A549 (cell line): ENCODE measurements around the gene UFM1. TPM values are rescaled to one million over a fixed set of nuclear protein-coding genes. Genes with fewer than 3 reads are reported as not detected.
"Not testable (repeated sequence)": the region's sequence is repeated elsewhere in the genome, so short reads cannot be mapped to it uniquely, and the experiment has no call there.

Experiments
- ATAC-seq, 2 experiments: fragments of 200-7000 bp in 1 of 2; fragments of >200 bp in 1 of 2; cut with Nextera tagmentation in 1 of 2; cut with Tn5 transposase in 1 of 2; 3 replicates each; pipeline versions ENCODE4 v1.8.0 to v1.9.1; 2018 to 2020; ENCODE audit warnings: mild to moderate bottlenecking in 1 of 2, moderate library complexity in 1 of 2
- CTCF ChIA-PET: fragments of 300-600 bp; sonication (Branson Sonifier 250); formaldehyde crosslinking; extraction: SDS; loops from one replicate; lab custom pipeline; 2021; ENCODE audit warnings: antibody characterized with exemption, inconsistent platforms; lab: Yijun Ruan, JAX
- POLR2A ChIA-PET: fragments of 350-600 bp; formaldehyde crosslinking; extraction: SDS; loops from one replicate; lab custom pipeline; 2021; ENCODE audit warnings: antibody characterized with exemption, inconsistent platforms; lab: Yijun Ruan, JAX
- DNase-seq, 2 experiments: peaks; one replicate each; pipeline versions ENCODE4 v3.0.0 to v3.0.0-alpha.2; 2011 to 2016; ENCODE audit warnings: low read depth in 1 of 2, low spot score in 1 of 2
- FAIRE-seq: peaks from 2 replicates; lab custom pipeline; 2011; peaks lifted over from hg19 to GRCh38; lab: Jason Lieb, UNC
- H3K27ac ChIP-seq, 2 experiments: fragments of >200 bp; sonication (Bioruptor Twin); formaldehyde crosslinking; 3 replicates each; pipeline ENCODE4 v1.5.1; 2016 to 2017
- H3K4me1 ChIP-seq: fragments of >200 bp; sonication (Bioruptor Twin); formaldehyde crosslinking; 3 replicates; pipeline ENCODE4 v1.6.1; 2016
- H3K4me2 ChIP-seq: fragments of >200 bp; sonication (Bioruptor Twin); formaldehyde crosslinking; 3 replicates; pipeline ENCODE4 v1.6.1; 2016
- H3K4me3 ChIP-seq: fragments of >200 bp; sonication (Bioruptor Twin); formaldehyde crosslinking; 3 replicates; pipeline ENCODE4 v1.5.1; 2016
- H3K9me3 ChIP-seq: fragments of >200 bp; sonication (Bioruptor Twin); formaldehyde crosslinking; 3 replicates; pipeline ENCODE4 v1.6.1; 2016
- CBX2 ChIP-seq: fragments of 200-600 bp; sonication (generic); IDR thresholded peaks from 2 replicates; pipeline ENCODE4 v1.6.1; 2016; ENCODE audit warnings: low read depth, mild to moderate bottlenecking, borderline replicate concordance
- CHD2 ChIP-seq: fragments of 150-350 bp; IDR thresholded peaks from 2 replicates; pipeline ENCODE4 v1.6.1; 2014; ENCODE audit warnings: low read length; ENCODE audit not compliant: partially characterized antibody
- CHD4 ChIP-seq: fragments of 200-600 bp; sonication (generic); IDR thresholded peaks from 2 replicates; pipeline ENCODE4 v1.6.1; 2016; ENCODE audit warnings: antibody characterized with exemption, mild to moderate bottlenecking, borderline replicate concordance
- E2F6 ChIP-seq: IDR thresholded peaks from 2 replicates; pipeline ENCODE4 v1.6.1; 2012; ENCODE audit warnings: low read depth, borderline replicate concordance
- EHF ChIP-seq: fragments of 250-450 bp; sonication (Bioruptor Pico); IDR thresholded peaks from 2 replicates; pipeline ENCODE4 v1.5.0; 2020; ENCODE audit warnings: mild to moderate bottlenecking
- EHMT2 ChIP-seq: fragments of 200-600 bp; sonication (generic); IDR thresholded peaks from 2 replicates; pipeline ENCODE4 v1.6.1; 2016; ENCODE audit warnings: antibody characterized with exemption, low read depth, mild to moderate bottlenecking, moderate library complexity
- EP300 ChIP-seq, 2 experiments: fragments of >200 bp; sonication (Bioruptor Twin); formaldehyde crosslinking; IDR thresholded peaks; 2 replicates in 1 of 2; 3 replicates in 1 of 2; pipeline ENCODE4 v1.6.1; 2016 to 2017
- ESRRA ChIP-seq: fragments of 150-350 bp; IDR thresholded peaks from 2 replicates; pipeline ENCODE4 v1.6.1; 2014; ENCODE audit warnings: mild to moderate bottlenecking, low read length, borderline replicate concordance
- GATA3 ChIP-seq: IDR thresholded peaks from 2 replicates; pipeline ENCODE4 v1.6.1; 2012; ENCODE audit warnings: borderline replicate concordance
- HDAC2 ChIP-seq: fragments of 200-600 bp; sonication (generic); IDR thresholded peaks from 2 replicates; pipeline ENCODE4 v1.6.1; 2016
- HOXB13 ChIP-seq: fragments of 250-450 bp; sonication (Bioruptor Pico); IDR thresholded peaks from 2 replicates; pipeline ENCODE4 v1.5.0; 2020; ENCODE audit warnings: low read depth, mild to moderate bottlenecking, moderate library complexity
- HOXB5 ChIP-seq: fragments of 250-450 bp; sonication (Bioruptor Pico); IDR thresholded peaks from 2 replicates; pipeline ENCODE4 v1.5.0; 2020; ENCODE audit warnings: mild to moderate bottlenecking, moderate library complexity
- JUN ChIP-seq, 2 experiments: fragments of >200 bp; sonication (Bioruptor Twin); formaldehyde crosslinking; IDR thresholded peaks; 2 replicates in 1 of 2; 3 replicates in 1 of 2; pipeline ENCODE4 v1.6.1; 2016 to 2017
- MAX ChIP-seq: IDR thresholded peaks from 2 replicates; pipeline ENCODE4 v1.6.1; 2012
- MYC ChIP-seq: IDR thresholded peaks from 2 replicates; pipeline ENCODE4 v1.6.1; 2012; ENCODE audit warnings: mild to moderate bottlenecking, inconsistent platforms, low read length, improper control_type of control experiment, borderline replicate concordance
- NFE2L2 ChIP-seq: fragments of 150-350 bp; conservative IDR thresholded peaks from 2 replicates; pipeline ENCODE4 v1.6.1; 2014; ENCODE audit warnings: low read length
- RCOR1 ChIP-seq: fragments of 150-350 bp; IDR thresholded peaks from 2 replicates; pipeline ENCODE4 v1.6.1; 2014; ENCODE audit warnings: antibody characterized with exemption, low read length, low read depth
- REST ChIP-seq: fragments of 200-600 bp; sonication (generic); IDR thresholded peaks from 2 replicates; pipeline ENCODE4 v1.6.1; 2016; ENCODE audit warnings: antibody characterized with exemption, mild to moderate bottlenecking, moderate library complexity
- RNF2 ChIP-seq: fragments of 200-600 bp; sonication (generic); IDR thresholded peaks from 2 replicates; pipeline ENCODE4 v1.6.1; 2016; ENCODE audit warnings: low read depth, mild to moderate bottlenecking, antibody characterized with exemption, moderate library complexity, borderline replicate concordance
- ZC3H11A ChIP-seq: fragments of 450-650 bp; IDR thresholded peaks from 2 replicates; pipeline ENCODE4 v1.6.1; 2014; ENCODE audit warnings: antibody characterized with exemption, mild to moderate bottlenecking
- ZFP36 ChIP-seq: fragments of 450-650 bp; IDR thresholded peaks from 2 replicates; pipeline ENCODE4 v1.6.1; 2014; ENCODE audit warnings: borderline replicate concordance; ENCODE audit not compliant: partially characterized antibody
- ZSCAN20 ChIP-seq: fragments of 250-450 bp; sonication (Bioruptor Pico); IDR thresholded peaks from 2 replicates; pipeline ENCODE4 v1.8.0; 2022; ENCODE audit warnings: mild to moderate bottlenecking, moderate library complexity
- WGBS: methylation state at CpG from one replicate; pipeline ENCODE4 v1.1.6; 2017; ENCODE audit errors: missing lambda C conversion rate; 5-methylcytosine and 5-hydroxymethylcytosine counted together
- polyA plus RNA-seq, 4 experiments: library from polyadenylated mRNA; depleted of rRNA in 3 of 4; stranded (reverse); fragments of >200 nt; fragmentation: RNase III in 1 of 4; extraction: RNeasy Plus Mini Kit Qiagen cat#74134 plus additional on column Dnase treatment in 1 of 4; gene quantifications; 2 replicates in 3 of 4; 3 replicates in 1 of 4; pipeline ENCODE4 v1.2.3, GENCODE V29; 2011 to 2017
- TF ChIP-seq, protein P1 (sequence below): fragments of 450-650 bp; IDR thresholded peaks from 2 replicates; pipeline ENCODE4 v1.6.1; 2014; ENCODE audit warnings: antibody characterized with exemption

UFM1 gene
- polyA plus RNA-seq, 2 of the 4 experiments (the other 2 are of a cell fraction) = 35.7 to 67.6 TPM

DNA sequence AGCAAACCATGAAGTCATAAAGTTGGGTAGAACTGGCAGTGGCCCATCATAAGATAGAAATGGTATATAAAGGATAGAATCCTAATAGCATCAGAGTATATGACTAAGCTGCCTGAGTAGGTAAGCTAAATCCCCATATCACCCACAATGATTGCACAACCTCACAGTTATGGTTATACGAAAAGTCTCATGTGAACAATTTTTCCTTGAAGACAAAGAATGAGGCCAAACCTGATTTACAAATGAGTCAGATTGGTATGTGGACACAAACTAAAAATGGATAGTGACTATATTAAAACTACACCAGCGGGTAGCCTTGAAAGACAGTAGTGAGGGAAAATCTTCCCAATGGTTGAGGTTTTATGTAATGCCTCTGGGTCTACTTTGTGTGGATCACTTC lies 40.9 kb upstream of the UFM1 start (continued):
- no peak for TF ChIP-seq REST
- TF ChIP-seq HOXB5 (CRISPR knock-in tag) = no peak
- TF ChIP-seq NFE2L2 = no peak
- no peak for TF ChIP-seq HOXB13
- no peak for TF ChIP-seq ZSCAN20 (CRISPR knock-in tag)
- TF ChIP-seq, protein P1, sequence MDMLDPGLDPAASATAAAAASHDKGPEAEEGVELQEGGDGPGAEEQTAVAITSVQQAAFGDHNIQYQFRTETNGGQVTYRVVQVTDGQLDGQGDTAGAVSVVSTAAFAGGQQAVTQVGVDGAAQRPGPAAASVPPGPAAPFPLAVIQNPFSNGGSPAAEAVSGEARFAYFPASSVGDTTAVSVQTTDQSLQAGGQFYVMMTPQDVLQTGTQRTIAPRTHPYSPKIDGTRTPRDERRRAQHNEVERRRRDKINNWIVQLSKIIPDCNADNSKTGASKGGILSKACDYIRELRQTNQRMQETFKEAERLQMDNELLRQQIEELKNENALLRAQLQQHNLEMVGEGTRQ = no peak
- TF ChIP-seq MAX = no peak
- TF ChIP-seq ZFP36 = no peak

- Histone ChIP-seq H3K4me1 (no peaks in the 10 kb centered on the region), H3K4me3 (no peak overlapping the region), H3K4me2 (no peak overlapping the region), H3K9me3 (no peaks in the 10 kb centered on the region), H3K27ac (no peak overlapping the region)
- FAIRE-seq = no peak
- TF ChIP-seq ZC3H11A = no peak
- TF ChIP-seq JUN (IDR thresholded peaks at IDR 0.05) = no peak
- TF ChIP-seq RNF2 = no peak
- no peak for TF ChIP-seq EHF (CRISPR knock-in tag)
- TF ChIP-seq ZSCAN20 (CRISPR knock-in tag) = no peak
- no peak for TF ChIP-seq CHD4
- TF ChIP-seq MYC = no peak
- no peak for TF ChIP-seq EP300 (IDR thresholded peaks at IDR 0.05)
- TF ChIP-seq CHD2 = no peak
- TF ChIP-seq E2F6 = no peak
- TF ChIP-seq RCOR1 = no peak
- TF ChIP-seq ESRRA = no peak
- TF ChIP-seq HOXB13 = no peak
- TF ChIP-seq EHMT2 = no peak
- no peak for TF ChIP-seq CBX2
- no peak for TF ChIP-seq GATA3
- no peak for TF ChIP-seq HDAC2
- POLR2A ChIA-PET = no interaction called here
- CTCF ChIA-PET = no interaction called here
- no peak for DNase-seq
- no peak for ATAC-seq
These were observed 40.3 kb upstream of the UFM1 start for GRCh38 chr13:38309397-38309796.

GRCh38 chr13:38311175-38311574 lies 38.5 kb upstream of the UFM1 start:
- H3K9me3 ChIP-seq, H3K4me3 ChIP-seq, H3K4me1 ChIP-seq, POLR2A ChIA-PET, DNase-seq, FAIRE-seq, H3K4me2 ChIP-seq, ATAC-seq, H3K27ac ChIP-seq, CTCF ChIA-PET: not testable (repeated sequence)
- 16% methylated on average over 2 of the region's 10 CpGs for WGBS
